Caco-2 (cell line): ENCODE data around the gene C11orf91. TPM values are rescaled to one million over a fixed set of nuclear protein-coding genes. Genes with fewer than 3 reads are reported as not detected.

Experiments
- BruUV-seq: library from RNA; stranded (reverse); fragments of 400-500 nt; replicated peaks from 2 replicates; lab custom pipeline; 2021; lab: Mats Ljungman, UMichigan
- CTCF ChIA-PET: fragments of 300-600 bp; sonication (Branson Sonifier 250); formaldehyde crosslinking; loops from one replicate; lab custom pipeline; 2022; ENCODE audit warnings: antibody characterized with exemption; lab: Charles Lee
- POLR2A ChIA-PET: fragments of 300-600 bp; sonication (Branson Sonifier 250); formaldehyde crosslinking; loops from one replicate; lab custom pipeline; 2022; ENCODE audit warnings: antibody characterized with exemption; lab: Charles Lee
- DNase-seq, 2 experiments: peaks; one replicate each; pipeline versions ENCODE4 v3.0.0 to v3.0.0-alpha.2; 2020 to 2022
- H3K27me3 ChIP-seq: replicated peaks from 2 replicates; pipeline ENCODE4 v1.6.0; 2011; ENCODE audit warnings: low read length; ENCODE audit not compliant: control insufficient read depth, insufficient read depth
- H3K36me3 ChIP-seq: 2 replicates; pipeline ENCODE4 v1.5.1; 2011; ENCODE audit warnings: low read length; ENCODE audit not compliant: control insufficient read depth, insufficient read depth
- H3K4me1 ChIP-seq: fragments of 250-450 bp; sonication (Bioruptor Pico); 2 replicates; pipeline ENCODE4 v1.5.1; 2020; ENCODE audit warnings: mild to moderate bottlenecking
- H3K4me3 ChIP-seq: 2 replicates; pipeline ENCODE4 v1.5.1; 2011; ENCODE audit warnings: low read depth, mild to moderate bottlenecking, control low read depth, low read length
- H3K9me3 ChIP-seq: fragments of 250-450 bp; sonication (Bioruptor Pico); 2 replicates; pipeline ENCODE4 v1.5.1; 2020; ENCODE audit warnings: mild to moderate bottlenecking, moderate library complexity
- H3K27ac Mint-ChIP-seq: one replicate; pipeline ENCODE4 v1.8.0; 2022; ENCODE audit warnings: mixed read lengths; ENCODE audit not compliant: unreplicated experiment
- H3K27me3 Mint-ChIP-seq: one replicate; pipeline ENCODE4 v1.8.0; 2022; ENCODE audit warnings: mixed read lengths; ENCODE audit not compliant: insufficient read depth, unreplicated experiment
- H3K36me3 Mint-ChIP-seq: one replicate; pipeline ENCODE4 v1.8.0; 2022; ENCODE audit warnings: mild to moderate bottlenecking, mixed read lengths; ENCODE audit not compliant: insufficient read depth, unreplicated experiment
- H3K4me1 Mint-ChIP-seq: one replicate; pipeline ENCODE4 v1.8.0; 2022; ENCODE audit warnings: low read depth, mixed read lengths; ENCODE audit not compliant: unreplicated experiment
- H3K4me3 Mint-ChIP-seq: one replicate; pipeline ENCODE4 v1.8.0; 2022; ENCODE audit warnings: mild to moderate bottlenecking, moderate library complexity, mixed read lengths; ENCODE audit not compliant: unreplicated experiment
- H3K9me3 Mint-ChIP-seq: one replicate; pipeline ENCODE4 v1.8.0; 2022; ENCODE audit warnings: mixed read lengths; ENCODE audit not compliant: unreplicated experiment
- intact Hi-C: fragments of 100-400 bp; cut with micrococcal nuclease; formaldehyde crosslinking; loops from one replicate; pipeline ENCODE4 v1.10.0; 2022; ENCODE audit not compliant: unreplicated experiment
- total RNA-seq: library from RNA; stranded (reverse); gene quantifications from 2 replicates; pipeline ENCODE4 v1.2.3, GENCODE V29; 2022
- TF ChIP-seq, protein P1 (sequence below), 2 experiments: fragments of 200-600 bp in 1 of 2; IDR thresholded peaks; 1 replicate in 1 of 2; 2 replicates in 1 of 2; pipeline versions ENCODE4 v1.5.1 to v1.8.0; 2011 to 2022; ENCODE audit warnings: antibody characterized with exemption in 1 of 2, control low read depth in 1 of 2, inconsistent platforms in 1 of 2, low read depth in 1 of 2, low read length in 1 of 2, mild to moderate bottlenecking in 1 of 2, moderate library complexity in 1 of 2; ENCODE audit not compliant: insufficient read depth in 1 of 2, severe bottlenecking in 1 of 2, unreplicated experiment in 1 of 2

Gene C11orf91
- total RNA-seq, 1 experiment from 2014 or later, result not detected

DNA sequence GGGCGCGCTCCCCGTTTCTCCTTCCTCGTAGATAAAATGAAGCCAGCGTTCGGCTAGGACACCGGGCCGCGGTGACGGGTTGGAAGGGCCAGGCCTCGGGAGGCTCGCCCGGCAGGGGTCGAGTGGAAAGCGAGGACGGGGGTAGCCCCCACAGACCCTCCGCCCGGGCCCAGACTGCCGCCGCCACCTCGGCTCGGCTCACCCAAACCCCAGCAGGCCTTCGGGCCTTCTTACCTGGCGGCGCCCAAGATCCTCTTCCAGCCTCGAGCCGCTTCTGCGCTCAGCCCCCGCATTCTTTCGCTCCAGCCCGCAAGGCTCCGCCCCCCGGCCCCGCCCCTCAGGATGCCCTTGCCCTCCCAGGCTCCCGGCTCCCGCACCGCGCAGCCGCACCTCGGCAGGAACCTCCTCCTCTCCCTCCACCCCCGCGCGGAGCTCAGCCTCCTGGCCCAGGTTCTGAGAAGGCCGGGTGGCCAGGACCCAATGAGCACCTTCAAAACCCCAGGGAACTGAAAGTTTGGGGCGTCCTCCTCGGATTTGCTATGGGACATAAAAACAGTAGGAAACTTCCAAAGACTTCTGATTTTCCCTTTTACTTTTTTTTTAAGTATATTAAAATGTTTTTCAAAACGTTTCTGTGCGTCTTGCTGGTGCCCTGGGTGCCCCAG lies 35.7 kb upstream of the C11orf91 start, which contains the start of gene CD59:
Gene CD59 (minus strand): TSS at position 276 of the 665 bp plus-strand sequence. CDS start 13,978 bp downstream, outside the sequence.
- H3K4me1 ChIP-seq, result peaks cover 22% of the 10 kb centered on the region
- Mint-ChIP-seq H3K4me3 (peak within 1 kb of the TSS; percentile 84), H3K4me1 (peaks cover 24% of the 10 kb centered on the region), H3K27ac (peak within 1 kb of the TSS; percentile 84), H3K9me3 (no peaks in the 10 kb centered on the region), H3K27me3 (no peaks in the 10 kb centered on the region), H3K36me3 (peaks cover 5% of the 10 kb centered on the region)
- intact Hi-C loops, result loop anchor here (5.0 kb wide), 2 partner anchors 34 to 374 kb away; partner anchors contain the start of gene C11orf91
- CTCF ChIA-PET, result interaction anchor here (0.6 to 1.2 kb wide), 6 partner anchors 13 to 676 kb away, joined by 3 to 8 read pairs (median 6); no protein-coding TSS in a partner anchor
- no peaks in the 10 kb centered on the region for H3K27me3 ChIP-seq
- peak within 1 kb of the TSS; percentile 86 for H3K4me3 ChIP-seq
- no TSS peak for BruUV-seq
- POLR2A ChIA-PET, result interaction anchor here (0.6 to 0.8 kb wide), 9 partner anchors 13 to 627 kb away, joined by 3 to 9 read pairs (median 5); no protein-coding TSS in a partner anchor
- H3K9me3 ChIP-seq, result no peaks in the 10 kb centered on the region
- 0 out of 2 replicates have a peak, but pooled peaks cover 1% of the 10 kb centered on the region for H3K36me3 ChIP-seq
- TF ChIP-seq, protein P1, sequence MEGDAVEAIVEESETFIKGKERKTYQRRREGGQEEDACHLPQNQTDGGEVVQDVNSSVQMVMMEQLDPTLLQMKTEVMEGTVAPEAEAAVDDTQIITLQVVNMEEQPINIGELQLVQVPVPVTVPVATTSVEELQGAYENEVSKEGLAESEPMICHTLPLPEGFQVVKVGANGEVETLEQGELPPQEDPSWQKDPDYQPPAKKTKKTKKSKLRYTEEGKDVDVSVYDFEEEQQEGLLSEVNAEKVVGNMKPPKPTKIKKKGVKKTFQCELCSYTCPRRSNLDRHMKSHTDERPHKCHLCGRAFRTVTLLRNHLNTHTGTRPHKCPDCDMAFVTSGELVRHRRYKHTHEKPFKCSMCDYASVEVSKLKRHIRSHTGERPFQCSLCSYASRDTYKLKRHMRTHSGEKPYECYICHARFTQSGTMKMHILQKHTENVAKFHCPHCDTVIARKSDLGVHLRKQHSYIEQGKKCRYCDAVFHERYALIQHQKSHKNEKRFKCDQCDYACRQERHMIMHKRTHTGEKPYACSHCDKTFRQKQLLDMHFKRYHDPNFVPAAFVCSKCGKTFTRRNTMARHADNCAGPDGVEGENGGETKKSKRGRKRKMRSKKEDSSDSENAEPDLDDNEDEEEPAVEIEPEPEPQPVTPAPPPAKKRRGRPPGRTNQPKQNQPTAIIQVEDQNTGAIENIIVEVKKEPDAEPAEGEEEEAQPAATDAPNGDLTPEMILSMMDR (IDR thresholded peaks at IDR 0.05; ENCODE audit: insufficient read depth in 1 of 2, low read depth in 1 of 2, low read length in 1 of 2, severe bottlenecking in 1 of 2, unreplicated experiment in 1 of 2), result peak in 1 of 2 experiments; percentile 4
- peak; percentile 96 to 98 for DNase-seq

DNA sequence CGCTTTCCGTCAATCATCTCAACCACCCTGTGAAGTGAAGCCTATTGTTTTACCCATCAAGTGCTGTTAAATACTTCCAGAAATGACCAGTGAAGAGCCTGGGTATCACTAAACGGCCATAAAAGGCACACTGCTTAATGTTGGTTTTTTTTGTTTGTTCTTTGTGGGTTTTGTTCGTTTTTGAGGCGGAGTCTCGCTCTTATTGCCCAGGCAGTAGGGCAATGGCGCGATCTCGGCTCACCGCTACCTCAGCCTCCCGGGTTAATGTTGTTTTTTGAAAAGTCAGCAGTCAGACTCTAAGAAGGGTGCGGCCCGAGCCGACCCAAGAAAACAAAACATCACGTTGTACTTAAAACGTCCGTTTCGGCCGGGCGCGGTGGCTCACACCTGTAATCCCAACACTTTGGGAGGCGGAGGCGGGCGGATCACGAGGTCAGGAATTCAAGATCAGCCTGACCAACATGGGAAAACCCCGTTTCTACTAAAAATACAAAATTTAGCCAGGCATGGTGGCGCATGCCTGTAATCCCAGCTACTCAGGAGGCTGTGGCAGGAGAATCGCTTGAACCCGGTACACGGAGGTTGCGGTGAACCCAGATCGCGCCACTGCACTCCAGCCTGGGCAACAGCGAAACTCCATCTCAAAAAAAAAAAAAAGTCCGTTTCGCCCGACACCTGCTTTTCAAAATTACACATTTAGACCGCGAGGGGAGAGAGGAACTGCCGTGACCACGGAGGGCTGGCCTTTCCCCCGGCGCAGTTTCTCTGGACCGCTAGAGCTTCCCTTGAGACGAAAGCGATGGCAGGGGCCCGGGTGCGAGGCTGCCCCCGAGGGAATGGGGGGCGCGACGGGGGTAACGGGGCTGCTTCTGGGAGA lies 34.9 kb upstream of the C11orf91 start:
- ChIA-PET CTCF (interaction anchor here (0.7 to 1.2 kb wide), 4 partner anchors 12 to 675 kb away, joined by 3 to 6 read pairs (median 4); no protein-coding TSS in a partner anchor), POLR2A (no interaction called here)
- Histone ChIP-seq H3K27me3 (no peaks in the 10 kb centered on the region), H3K4me3 (peak overlapping the region; percentile 86), H3K4me1 (peaks cover 22% of the 10 kb centered on the region), H3K36me3 (0 out of 2 replicates have a peak, but pooled peaks cover 1% of the 10 kb centered on the region), H3K9me3 (no peaks in the 10 kb centered on the region)
- TF ChIP-seq, protein P1 (IDR thresholded peaks at IDR 0.05; ENCODE audit: insufficient read depth in 1 of 2, low read depth in 1 of 2, low read length in 1 of 2, severe bottlenecking in 1 of 2, unreplicated experiment in 1 of 2), result no peak
- no peaks in the 10 kb centered on the region for H3K9me3 Mint-ChIP-seq
- no peaks in the 10 kb centered on the region for H3K27me3 Mint-ChIP-seq
- DNase-seq, result peak; percentile 47 to 62
- peak overlapping the region; percentile 84 for H3K27ac Mint-ChIP-seq
- intact Hi-C loops, result loop anchor here (5.0 kb wide), 2 partner anchors 33 to 373 kb away; partner anchors contain the start of gene C11orf91
- H3K4me3 Mint-ChIP-seq, result peak overlapping the region; percentile 84
- no TSS peak for BruUV-seq
- peaks cover 24% of the 10 kb centered on the region for H3K4me1 Mint-ChIP-seq
- peaks cover 5% of the 10 kb centered on the region for H3K36me3 Mint-ChIP-seq
